HepG2 (cell line): Measurements from ENCODE around the gene AP4M1. TPM values are rescaled to one million over a fixed set of nuclear protein-coding genes. Genes with fewer than 3 reads are reported as not detected.

Experiments used
- HNRNPLL ChIP-seq: fragments of 200-400 bp; formaldehyde crosslinking; IDR thresholded peaks from 2 replicates; pipeline ENCODE4 v1.6.1; 2017; ENCODE audit warnings: mild to moderate bottlenecking, low read depth, low read length; ENCODE audit not compliant: poor library complexity, severe bottlenecking
- KAT2B ChIP-seq: fragments of 150-350 bp; IDR thresholded peaks from 2 replicates; pipeline ENCODE4 v1.6.1; 2014; ENCODE audit warnings: low read depth, low read length, borderline replicate concordance
- MBNL3 ChIP-seq: fragments of 250-450 bp; sonication (Bioruptor Pico); conservative IDR thresholded peaks from 2 replicates; pipeline ENCODE4 v1.8.0; 2022; ENCODE audit warnings: mild to moderate bottlenecking, inconsistent platforms
- SIN3B ChIP-seq: fragments of 150-350 bp; IDR thresholded peaks from 2 replicates; pipeline ENCODE4 v1.6.1; 2014; ENCODE audit warnings: low read length
- ZNF326 ChIP-seq: sonication (generic); formaldehyde crosslinking; IDR thresholded peaks from 2 replicates; pipeline ENCODE4 v1.4.0; 2020; ENCODE audit warnings: missing genetic modification reagents, borderline replicate concordance
- ZNF552 ChIP-seq: sonication (generic); formaldehyde crosslinking; IDR thresholded peaks from 2 replicates; pipeline ENCODE4 v1.9.0; 2022; ENCODE audit warnings: missing genetic modification reagents, mild to moderate bottlenecking, borderline replicate concordance
- ZNF749 ChIP-seq: sonication (generic); formaldehyde crosslinking; IDR thresholded peaks from 2 replicates; pipeline ENCODE4 v1.8.0; 2022; ENCODE audit warnings: mild to moderate bottlenecking, missing genetic modification reagents, moderate library complexity, borderline replicate concordance
- ZNF83 ChIP-seq: sonication (generic); formaldehyde crosslinking; IDR thresholded peaks from 2 replicates; pipeline ENCODE4 v1.4.0; 2020; ENCODE audit warnings: missing genetic modification reagents, mild to moderate bottlenecking, borderline replicate concordance
- ZSCAN22 ChIP-seq: sonication (generic); formaldehyde crosslinking; IDR thresholded peaks from 2 replicates; pipeline ENCODE4 v1.4.0; 2020; ENCODE audit warnings: mild to moderate bottlenecking, missing genetic modification reagents
- polyA plus RNA-seq, 8 experiments: library from polyadenylated mRNA; depleted of rRNA in 3 of 8; stranded (reverse) in 7 of 8; unstranded in 1 of 8; fragments of >200 nt; fragmentation: Illumina TruSeq in 4 of 8; extraction: Trizol in 4 of 8; gene quantifications; 2 replicates each; pipeline versions ENCODE4 v1.2.1 to v1.2.3, GENCODE V29; 2011 to 2016; ENCODE audit warnings: low read depth in 4 of 8, missing spikeins in 1 of 8, mixed read lengths in 1 of 8; ENCODE audit not compliant: insufficient read depth in 1 of 8
- total RNA-seq, 5 experiments: library from RNA; depleted of rRNA; stranded (reverse); fragments of >200 nt; fragmentation: Illumina TruSeq; extraction: Trizol; gene quantifications; 2 replicates each; pipeline ENCODE4 v1.2.3, GENCODE V29; 2016; ENCODE audit warnings: low read depth in 1 of 5
- TF ChIP-seq, protein P1 (sequence below): IDR thresholded peaks from 2 replicates; pipeline ENCODE4 v1.6.1; 2012; ENCODE audit warnings: low read length, improper control_type of control experiment
- TF ChIP-seq, protein P2 (sequence below): sonication (generic); formaldehyde crosslinking; IDR thresholded peaks from 2 replicates; pipeline ENCODE4 v1.4.0; 2020; ENCODE audit warnings: missing genetic modification reagents, borderline replicate concordance
- TF ChIP-seq, protein P3 (sequence below): sonication (generic); formaldehyde crosslinking; IDR thresholded peaks from 2 replicates; pipeline ENCODE4 v1.8.1; 2023; ENCODE audit warnings: mild to moderate bottlenecking, moderate library complexity, missing genetic modification reagents
- TF ChIP-seq, protein P4 (sequence below): IDR thresholded peaks from 2 replicates; pipeline ENCODE4 v1.6.1; 2016; ENCODE audit warnings: missing genetic modification reagents, missing compliant biosample characterization
- TF ChIP-seq, protein P5 (sequence below): sonication (generic); formaldehyde crosslinking; IDR thresholded peaks from 2 replicates; pipeline ENCODE4 v1.4.0; 2020; ENCODE audit warnings: mild to moderate bottlenecking, missing genetic modification reagents

The AP4M1 gene
- total and polyA plus RNA-seq, 2 of the 13 experiments (the other 11 are each of a cell fraction or from before 2014, with no cell fraction given) = 6.3 to 9.7 TPM

DNA sequence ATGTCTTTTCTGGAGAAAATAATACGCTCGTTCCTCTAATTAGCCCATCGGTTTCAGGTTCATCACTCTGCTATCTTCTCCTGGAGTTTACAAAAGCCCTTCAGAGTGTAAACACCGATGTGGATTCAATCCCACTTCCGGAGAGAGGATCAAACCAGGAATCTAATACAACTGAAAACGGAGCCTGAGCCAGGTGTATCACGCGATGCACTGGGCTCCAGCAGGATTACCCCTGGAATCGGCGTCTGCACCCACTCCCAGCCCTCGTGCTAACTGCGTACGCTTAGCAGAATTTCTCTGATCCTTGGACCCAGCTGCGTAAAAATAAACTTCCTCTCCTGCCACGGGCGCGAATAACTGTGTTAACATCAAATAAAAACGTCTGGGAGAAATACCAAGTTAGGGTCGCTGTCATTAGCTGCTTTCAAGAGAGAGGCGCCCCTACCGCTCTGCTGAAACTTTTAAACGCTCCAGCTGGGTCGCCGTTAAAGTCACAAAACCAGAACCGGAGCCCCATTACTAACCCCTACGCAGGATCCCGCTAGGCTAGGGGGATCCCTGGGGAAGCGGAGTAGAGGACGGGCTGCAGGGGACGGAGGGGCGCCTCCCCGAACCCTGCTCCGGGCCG is 20.4 kb upstream of the AP4M1 start (continued):
- TF ChIP-seq ZNF83 (CRISPR knock-in tag) = no peak
- TF ChIP-seq HNRNPLL = no peak
- TF ChIP-seq KAT2B = no peak
- no peak for TF ChIP-seq MBNL3 (CRISPR knock-in tag)
- TF ChIP-seq, protein P1, sequence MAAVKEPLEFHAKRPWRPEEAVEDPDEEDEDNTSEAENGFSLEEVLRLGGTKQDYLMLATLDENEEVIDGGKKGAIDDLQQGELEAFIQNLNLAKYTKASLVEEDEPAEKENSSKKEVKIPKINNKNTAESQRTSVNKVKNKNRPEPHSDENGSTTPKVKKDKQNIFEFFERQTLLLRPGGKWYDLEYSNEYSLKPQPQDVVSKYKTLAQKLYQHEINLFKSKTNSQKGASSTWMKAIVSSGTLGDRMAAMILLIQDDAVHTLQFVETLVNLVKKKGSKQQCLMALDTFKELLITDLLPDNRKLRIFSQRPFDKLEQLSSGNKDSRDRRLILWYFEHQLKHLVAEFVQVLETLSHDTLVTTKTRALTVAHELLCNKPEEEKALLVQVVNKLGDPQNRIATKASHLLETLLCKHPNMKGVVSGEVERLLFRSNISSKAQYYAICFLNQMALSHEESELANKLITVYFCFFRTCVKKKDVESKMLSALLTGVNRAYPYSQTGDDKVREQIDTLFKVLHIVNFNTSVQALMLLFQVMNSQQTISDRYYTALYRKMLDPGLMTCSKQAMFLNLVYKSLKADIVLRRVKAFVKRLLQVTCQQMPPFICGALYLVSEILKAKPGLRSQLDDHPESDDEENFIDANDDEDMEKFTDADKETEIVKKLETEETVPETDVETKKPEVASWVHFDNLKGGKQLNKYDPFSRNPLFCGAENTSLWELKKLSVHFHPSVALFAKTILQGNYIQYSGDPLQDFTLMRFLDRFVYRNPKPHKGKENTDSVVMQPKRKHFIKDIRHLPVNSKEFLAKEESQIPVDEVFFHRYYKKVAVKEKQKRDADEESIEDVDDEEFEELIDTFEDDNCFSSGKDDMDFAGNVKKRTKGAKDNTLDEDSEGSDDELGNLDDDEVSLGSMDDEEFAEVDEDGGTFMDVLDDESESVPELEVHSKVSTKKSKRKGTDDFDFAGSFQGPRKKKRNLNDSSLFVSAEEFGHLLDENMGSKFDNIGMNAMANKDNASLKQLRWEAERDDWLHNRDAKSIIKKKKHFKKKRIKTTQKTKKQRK = no peak
- TF ChIP-seq ZSCAN22 (CRISPR knock-in tag) = no peak
- no peak for TF ChIP-seq ZNF326 (CRISPR knock-in tag)
- TF ChIP-seq, protein P2, sequence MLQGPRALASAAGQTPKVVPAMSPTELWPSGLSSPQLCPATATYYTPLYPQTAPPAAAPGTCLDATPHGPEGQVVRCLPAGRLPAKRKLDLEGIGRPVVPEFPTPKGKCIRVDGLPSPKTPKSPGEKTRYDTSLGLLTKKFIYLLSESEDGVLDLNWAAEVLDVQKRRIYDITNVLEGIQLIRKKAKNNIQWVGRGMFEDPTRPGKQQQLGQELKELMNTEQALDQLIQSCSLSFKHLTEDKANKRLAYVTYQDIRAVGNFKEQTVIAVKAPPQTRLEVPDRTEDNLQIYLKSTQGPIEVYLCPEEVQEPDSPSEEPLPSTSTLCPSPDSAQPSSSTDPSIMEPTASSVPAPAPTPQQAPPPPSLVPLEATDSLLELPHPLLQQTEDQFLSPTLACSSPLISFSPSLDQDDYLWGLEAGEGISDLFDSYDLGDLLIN (CRISPR knock-in tag) = 0 out of 2 replicates have a peak, but pooled peaks have one; percentile 28
- TF ChIP-seq, protein P3, sequence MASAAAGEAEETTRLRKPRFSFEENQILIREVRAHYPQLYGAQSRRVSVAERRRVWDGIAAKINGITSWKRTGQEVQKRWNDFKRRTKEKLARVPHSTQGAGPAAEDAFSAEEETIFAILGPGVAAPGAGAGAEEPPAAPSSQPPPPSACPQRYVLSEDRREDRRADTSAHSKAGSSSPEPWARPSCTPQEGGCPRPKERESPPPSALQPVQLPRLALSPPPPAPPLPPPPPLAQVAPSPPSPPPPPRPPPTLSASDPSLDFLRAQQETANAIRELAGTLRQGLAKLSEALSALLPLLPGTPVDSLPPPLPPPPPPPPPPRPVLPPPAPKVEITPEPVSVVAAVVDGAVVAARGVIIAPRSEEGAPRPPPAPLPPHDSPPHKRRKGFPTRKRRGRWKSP = no peak
- TF ChIP-seq ZNF552 (CRISPR knock-in tag) = no peak
- TF ChIP-seq, protein P4, sequence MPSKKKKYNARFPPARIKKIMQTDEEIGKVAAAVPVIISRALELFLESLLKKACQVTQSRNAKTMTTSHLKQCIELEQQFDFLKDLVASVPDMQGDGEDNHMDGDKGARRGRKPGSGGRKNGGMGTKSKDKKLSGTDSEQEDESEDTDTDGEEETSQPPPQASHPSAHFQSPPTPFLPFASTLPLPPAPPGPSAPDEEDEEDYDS (CRISPR knock-in tag) = no peak
- TF ChIP-seq, protein P5, sequence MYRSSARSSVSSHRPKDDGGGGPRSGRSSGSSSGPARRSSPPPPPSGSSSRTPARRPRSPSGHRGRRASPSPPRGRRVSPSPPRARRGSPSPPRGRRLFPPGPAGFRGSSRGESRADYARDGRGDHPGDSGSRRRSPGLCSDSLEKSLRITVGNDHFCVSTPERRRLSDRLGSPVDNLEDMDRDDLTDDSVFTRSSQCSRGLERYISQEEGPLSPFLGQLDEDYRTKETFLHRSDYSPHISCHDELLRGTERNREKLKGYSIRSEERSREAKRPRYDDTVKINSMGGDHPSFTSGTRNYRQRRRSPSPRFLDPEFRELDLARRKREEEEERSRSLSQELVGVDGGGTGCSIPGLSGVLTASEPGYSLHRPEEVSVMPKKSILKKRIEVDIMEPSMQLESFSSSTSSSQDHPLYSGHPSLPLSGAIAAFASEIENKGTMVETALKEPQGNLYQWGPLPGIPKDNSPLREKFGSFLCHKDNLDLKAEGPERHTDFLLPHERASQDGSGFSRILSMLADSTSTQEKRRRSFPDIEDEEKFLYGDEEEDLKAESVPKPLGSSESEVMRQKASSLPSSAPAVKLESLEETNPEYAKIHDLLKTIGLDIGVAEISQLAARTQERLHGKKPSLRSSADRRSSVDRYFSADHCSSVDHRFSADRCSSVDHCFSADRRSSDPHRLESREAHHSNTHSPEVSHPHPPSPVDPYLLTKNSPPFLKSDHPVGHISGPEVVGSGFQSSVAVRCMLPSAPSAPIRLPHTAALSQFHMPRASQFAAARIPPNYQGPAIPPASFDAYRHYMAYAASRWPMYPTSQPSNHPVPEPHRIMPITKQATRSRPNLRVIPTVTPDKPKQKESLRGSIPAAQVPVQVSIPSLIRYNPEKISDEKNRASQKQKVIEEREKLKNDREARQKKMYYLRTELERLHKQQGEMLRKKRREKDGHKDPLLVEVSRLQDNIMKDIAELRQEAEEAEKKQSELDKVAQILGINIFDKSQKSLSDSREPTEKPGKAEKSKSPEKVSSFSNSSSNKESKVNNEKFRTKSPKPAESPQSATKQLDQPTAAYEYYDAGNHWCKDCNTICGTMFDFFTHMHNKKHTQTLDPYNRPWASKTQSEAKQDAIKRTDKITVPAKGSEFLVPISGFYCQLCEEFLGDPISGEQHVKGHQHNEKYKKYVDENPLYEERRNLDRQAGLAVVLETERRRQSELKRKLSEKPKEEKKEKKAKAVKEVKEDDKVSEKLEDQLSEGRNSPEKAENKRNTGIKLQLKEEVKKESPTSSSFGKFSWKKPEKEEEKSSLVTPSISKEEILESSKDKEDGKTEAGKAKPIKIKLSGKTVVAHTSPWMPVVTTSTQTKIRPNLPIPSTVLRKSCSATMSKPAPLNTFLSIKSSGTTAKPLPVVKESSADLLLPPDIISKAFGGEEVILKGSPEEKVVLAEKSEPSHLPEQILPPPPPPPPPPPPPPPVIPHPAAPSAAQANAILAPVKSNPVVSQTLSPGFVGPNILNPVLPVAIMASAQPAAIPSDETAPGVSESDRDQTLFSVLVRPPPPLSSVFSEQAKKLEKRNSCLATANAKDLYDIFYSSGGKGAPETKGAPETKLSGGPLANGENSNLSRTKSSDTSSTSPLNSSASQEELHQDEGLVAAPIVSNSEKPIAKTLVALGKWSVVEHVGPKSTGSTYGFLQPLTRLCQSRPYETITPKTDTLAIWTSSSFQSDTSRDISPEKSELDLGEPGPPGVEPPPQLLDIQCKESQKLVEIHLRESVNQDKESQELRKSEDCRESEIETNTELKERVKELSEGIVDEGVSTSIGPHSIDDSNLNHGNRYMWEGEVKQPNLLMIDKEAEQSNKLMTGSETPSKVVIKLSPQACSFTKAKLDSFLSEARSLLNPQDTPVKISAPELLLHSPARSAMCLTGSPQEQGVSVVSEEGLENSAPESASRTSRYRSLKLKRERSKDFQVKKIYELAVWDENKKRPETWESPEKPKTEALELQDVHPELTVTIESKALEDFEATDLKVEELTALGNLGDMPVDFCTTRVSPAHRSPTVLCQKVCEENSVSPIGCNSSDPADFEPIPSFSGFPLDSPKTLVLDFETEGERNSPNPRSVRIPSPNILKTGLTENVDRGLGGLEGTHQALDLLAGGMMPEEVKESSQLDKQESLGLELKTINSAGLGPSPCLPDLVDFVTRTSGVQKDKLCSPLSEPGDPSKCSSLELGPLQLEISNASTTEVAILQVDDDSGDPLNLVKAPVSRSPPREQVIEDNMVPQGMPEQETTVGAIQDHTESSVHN (CRISPR knock-in tag) = no peak
- TF ChIP-seq SIN3B = no peak
- no peak for TF ChIP-seq ZNF749 (CRISPR knock-in tag)
